GM23248 (cell line): ENCODE results near the gene SLU7. TPM values are rescaled to one million over a fixed set of nuclear protein-coding genes. Genes with fewer than 3 reads are reported as not detected.

ENCODE experiments used
- DNase-seq: peaks from one replicate; pipeline ENCODE4 v3.0.0-alpha.2; 2015
- H2AFZ ChIP-seq: fragments of 200-600 bp; sonication (generic); 2 replicates; pipeline ENCODE4 v1.6.1; 2016; ENCODE audit warnings: antibody characterized with exemption
- H3F3A ChIP-seq: fragments of 200-600 bp; sonication (generic); 2 replicates; pipeline ENCODE4 v1.6.1; 2016; ENCODE audit warnings: mild to moderate bottlenecking, antibody characterized with exemption, mixed run types; ENCODE audit not compliant: insufficient read depth
- H3K27ac ChIP-seq: fragments of 200-600 bp; sonication (generic); 2 replicates; pipeline ENCODE4 v1.5.1; 2016; ENCODE audit warnings: mild to moderate bottlenecking
- H3K27me3 ChIP-seq: fragments of 200-600 bp; sonication (generic); replicated peaks from 2 replicates; pipeline ENCODE4 v1.6.1; 2016; ENCODE audit warnings: mild to moderate bottlenecking; ENCODE audit not compliant: insufficient read depth
- H3K36me3 ChIP-seq: fragments of 200-600 bp; sonication (generic); 2 replicates; pipeline ENCODE4 v1.6.1; 2016; ENCODE audit warnings: low read depth, mild to moderate bottlenecking
- H3K4me1 ChIP-seq: fragments of 200-600 bp; sonication (generic); 2 replicates; pipeline ENCODE4 v1.6.1; 2016; ENCODE audit warnings: mild to moderate bottlenecking; ENCODE audit not compliant: insufficient read depth
- H3K4me2 ChIP-seq: fragments of 200-600 bp; sonication (generic); one replicate; pipeline ENCODE4 v1.6.1; 2016; ENCODE audit warnings: mild to moderate bottlenecking; ENCODE audit not compliant: unreplicated experiment
- H3K4me3 ChIP-seq: fragments of 200-600 bp; sonication (generic); 2 replicates; pipeline ENCODE4 v1.5.1; 2016; ENCODE audit warnings: mild to moderate bottlenecking
- H3K79me2 ChIP-seq: fragments of 200-600 bp; sonication (generic); 2 replicates; pipeline ENCODE4 v1.6.1; 2016; ENCODE audit warnings: mild to moderate bottlenecking; ENCODE audit not compliant: insufficient read depth
- H3K9ac ChIP-seq: fragments of 200-600 bp; sonication (generic); 2 replicates; pipeline ENCODE4 v1.6.1; 2016; ENCODE audit warnings: mild to moderate bottlenecking
- H3K9me2 ChIP-seq: fragments of 200-600 bp; sonication (generic); 2 replicates; pipeline ENCODE4 v1.6.1; 2016; ENCODE audit warnings: mixed run types, mild to moderate bottlenecking, moderate library complexity; ENCODE audit not compliant: insufficient read depth
- H3K9me3 ChIP-seq: fragments of 200-600 bp; sonication (generic); one replicate; pipeline ENCODE4 v1.6.1; 2017; ENCODE audit warnings: low read depth
- H4K20me1 ChIP-seq: fragments of 200-600 bp; sonication (generic); 2 replicates; pipeline ENCODE4 v1.6.0; 2016; ENCODE audit not compliant: insufficient read depth
- EZH2 ChIP-seq: fragments of 200-600 bp; sonication (generic); IDR thresholded peaks from 2 replicates; pipeline ENCODE4 v1.6.1; 2018; ENCODE audit warnings: antibody characterized with exemption, mild to moderate bottlenecking; ENCODE audit not compliant: insufficient read depth, poor library complexity, severe bottlenecking
- EZH2phosphoT487 ChIP-seq: fragments of 200-600 bp; sonication (generic); IDR thresholded peaks from 2 replicates; pipeline ENCODE4 v1.6.1; 2018; ENCODE audit warnings: antibody characterized with exemption, moderate library complexity, mild to moderate bottlenecking, low read depth; ENCODE audit not compliant: insufficient read depth
- WGBS, 2 experiments: methylation state at CpG; one replicate each; pipeline ENCODE4 v1.1.6; 2015 to 2017; ENCODE audit warnings: low lambda C conversion rate in 2 of 2, low coverage in 1 of 2; ENCODE audit errors: missing lambda C conversion rate in 2 of 2; 5-methylcytosine and 5-hydroxymethylcytosine counted together
- in situ Hi-C: fragments of 300-500 bp; cut with MboI; formaldehyde crosslinking; loops from 2 replicates; pipeline ENCODE4 v1.15.0; 2020
- polyA plus RNA-seq: library from polyadenylated mRNA; unstranded; fragments of >200 nt; fragmentation: Nextera tagmentation; extraction: Ambion mirVana; gene quantifications from 2 replicates; pipeline ENCODE4 v1.2.1, GENCODE V29; 2016
- total RNA-seq: library from RNA; depleted of rRNA; stranded (reverse); fragments of >200 nt; shearing (Covaris generic); gene quantifications from 2 replicates; pipeline ENCODE4 v1.2.3, GENCODE V29; 2014; rRNA removed

Gene SLU7
- total and polyA plus RNA-seq, 2 experiments from 2014 or later = 32.1 to 54.3 TPM

GRCh38 chr5:160353379-160353778 lies 65.5 kb downstream of the SLU7 start:
- TF ChIP-seq EZH2 (no peak), EZH2phosphoT487 (no peak)
- Histone ChIP-seq H3K79me2 (no peaks in the 10 kb centered on the region), H2AFZ (no peak overlapping the region), H3K4me1 (no peaks in the 10 kb centered on the region), H3K27me3 (no peaks in the 10 kb centered on the region), H3K36me3 (no peaks in the 10 kb centered on the region), H3F3A (no peaks in the 10 kb centered on the region), H3K4me3 (no peak overlapping the region), H3K9me2 (no peaks in the 10 kb centered on the region), H3K9ac (no peak overlapping the region), H4K20me1 (no peaks in the 10 kb centered on the region), H3K4me2 (no peak overlapping the region), H3K27ac (no peak overlapping the region), H3K9me3 (no peaks in the 10 kb centered on the region)
- 49 to 52% methylated on average over 8 of the region's 8 CpGs for WGBS, 2 experiments
- DNase-seq = no peak
- in situ Hi-C loops = no loop called here

- TF ChIP-seq EZH2phosphoT487 = no peak
- TF ChIP-seq EZH2 = no peak
- in situ Hi-C loops = no loop called here
- H3K9ac ChIP-seq = no peak overlapping the region
Measured at GRCh38 chr5:160352308-160352707, 66.6 kb downstream of the SLU7 start.

More at GRCh38 chr5:160352308-160352707, 66.6 kb downstream of the SLU7 start:
- 92 to 94% methylated on average over 4 of the region's 4 CpGs for WGBS, 2 experiments
- Histone ChIP-seq H3F3A (no peaks in the 10 kb centered on the region), H3K4me2 (no peak overlapping the region), H2AFZ (no peak overlapping the region), H3K9me2 (no peaks in the 10 kb centered on the region), H4K20me1 (no peaks in the 10 kb centered on the region), H3K27ac (no peak overlapping the region), H3K27me3 (no peaks in the 10 kb centered on the region), H3K36me3 (no peaks in the 10 kb centered on the region), H3K4me1 (no peaks in the 10 kb centered on the region), H3K79me2 (no peaks in the 10 kb centered on the region), H3K4me3 (no peak overlapping the region), H3K9me3 (no peaks in the 10 kb centered on the region)
- DNase-seq = no peak

Other genes with a start within 250 kb of the SLU7 start
- gene FABP6, start 189.6 kb downstream of the SLU7 start, total RNA-seq = not detected in 2 replicates
- gene FABP6, start 189.6 kb downstream of the SLU7 start, polyA plus RNA-seq = not detected in 2 replicates
- gene CCNJL, start 106.5 kb downstream of the SLU7 start, total RNA-seq = 0.43 TPM in 1 of 2 replicates, not detected in the other
- 0.06 TPM in 1 of 2 replicates, not detected in the other for gene CCNJL, start 106.5 kb downstream of the SLU7 start, polyA plus RNA-seq
- gene C1QTNF2, start 48.5 kb downstream of the SLU7 start, total RNA-seq = 0.22 TPM in 1 of 2 replicates, not detected in the other
- gene C1QTNF2, start 48.5 kb downstream of the SLU7 start, polyA plus RNA-seq = 0.25 and 0.31 TPM in 2 replicates
- 2.8 and 7.1 TPM in 2 replicates for gene FAM200C, start 19.0 kb downstream of the SLU7 start, total RNA-seq
- 3.6 and 3.9 TPM in 2 replicates for gene FAM200C, start 19.0 kb downstream of the SLU7 start, polyA plus RNA-seq
- 22.8 and 49.0 TPM in 2 replicates for gene PTTG1, start 2.8 kb upstream of the SLU7 start, total RNA-seq
- gene PTTG1, start 2.8 kb upstream of the SLU7 start, polyA plus RNA-seq = 94.9 and 96.0 TPM in 2 replicates